Stimulated activated CD8-positive, alpha-beta memory T cell treated with anti-CD3 and anti-CD28 coated beads, Interleukin-2, amount 100 ng/mL, for 48 hours (primary cell): ENCODE measurements around the gene DGKQ.
"Not testable (repeated sequence)": the region's sequence is repeated elsewhere in the genome, so short reads cannot be mapped to it uniquely, and the experiment has no call there.

Experiments
- DNase-seq, 2 donors: peaks; one replicate each; pipeline ENCODE4 v3.0.0-alpha.2; 2020; ENCODE audit warnings: low read depth in 2 of 2

DGKQ gene

GRCh38 chr4:976016-976415, 2.6 kb upstream of the DGKQ start:
- not testable (repeated sequence) for DNase-seq

- no peak for DNase-seq
Measured at GRCh38 chr4:974668-975067, 1.3 kb upstream of the DGKQ start.

- DNase-seq = peak; percentile 33 to 39
Measured at GRCh38 chr4:972651-973424, 531 bp downstream of the DGKQ start.

- no peak for DNase-seq
Measured at GRCh38 chr4:971666-972500, 1.5 kb downstream of the DGKQ start.

- no peak for DNase-seq
Measured at GRCh38 chr4:970854-971520, 2.4 kb downstream of the DGKQ start.

GRCh38 chr4:970046-970745, 3.2 kb downstream of the DGKQ start:
- peak in 1 of 2 donors; percentile 15 for DNase-seq

GRCh38 chr4:968621-969394, 4.6 kb downstream of the DGKQ start:
- no peak for DNase-seq

- DNase-seq = no peak
Measured at GRCh38 chr4:968221-968620, 5.1 kb downstream of the DGKQ start.

- no peak for DNase-seq
Measured at GRCh38 chr4:967113-968104, 6.0 kb downstream of the DGKQ start.

- DNase-seq = no peak
Measured at GRCh38 chr4:966266-967112, 6.9 kb downstream of the DGKQ start.

- no peak for DNase-seq
Measured at GRCh38 chr4:965766-966134, 7.6 kb downstream of the DGKQ start.

- DNase-seq = no peak
Measured at GRCh38 chr4:965048-965765, 8.2 kb downstream of the DGKQ start.

GRCh38 chr4:964346-965025, 8.9 kb downstream of the DGKQ start:
- DNase-seq = no peak

GRCh38 chr4:963276-964225, 9.8 kb downstream of the DGKQ start:
- no peak for DNase-seq

- no peak for DNase-seq
Measured at GRCh38 chr4:962231-963208, 10.8 kb downstream of the DGKQ start.
